ENCODE data around the gene CHST3.

The CHST3 gene

GRCh38 chr10:71921324-71922027 lies 42.7 kb upstream of the CHST3 start:
- Histone ChIP-seq H3K4me3 (ENCODE audit: low read depth in 1 of 2, low read length in 1 of 2) (no peak overlapping the region), H3K27me3 (no peaks in the 10 kb centered on the region), H3K9me3 (no peaks in the 10 kb centered on the region), H3K36me3 (no peaks in the 10 kb centered on the region), H3K27ac (no peak overlapping the region), H3K4me1 (ENCODE audit: control insufficient read depth in 1 of 2, insufficient read depth in 1 of 2, low read depth in 1 of 2, low read length in 1 of 2) (no peaks in the 10 kb centered on the region)
- no peak for TF ChIP-seq CTCF (IDR thresholded peaks at IDR 0.05)

GRCh38 chr10:71923138-71923692 lies 41.0 kb upstream of the CHST3 start:
- Histone ChIP-seq H3K4me1 (ENCODE audit: control insufficient read depth in 1 of 2, insufficient read depth in 1 of 2, low read depth in 1 of 2, low read length in 1 of 2) (no peaks in the 10 kb centered on the region), H3K36me3 (no peaks in the 10 kb centered on the region), H3K27ac (no peak overlapping the region), H3K4me3 (ENCODE audit: low read depth in 1 of 2, low read length in 1 of 2) (no peak overlapping the region), H3K9me3 (no peaks in the 10 kb centered on the region), H3K27me3 (no peaks in the 10 kb centered on the region)
- TF ChIP-seq CTCF (IDR thresholded peaks at IDR 0.05): no peak

GRCh38 chr10:71924771-71925170 lies 39.4 kb upstream of the CHST3 start:
- TF ChIP-seq CTCF (IDR thresholded peaks at IDR 0.05): no peak
- H3K27me3 ChIP-seq: no peaks in the 10 kb centered on the region
- no peak overlapping the region for H3K4me3 ChIP-seq (ENCODE audit: low read depth in 1 of 2, low read length in 1 of 2)
- H3K27ac ChIP-seq: no peak overlapping the region
- H3K36me3 ChIP-seq: no peaks in the 10 kb centered on the region
- no peaks in the 10 kb centered on the region for H3K9me3 ChIP-seq
- no peaks in the 10 kb centered on the region for H3K4me1 ChIP-seq (ENCODE audit: control insufficient read depth in 1 of 2, insufficient read depth in 1 of 2, low read depth in 1 of 2, low read length in 1 of 2)

GRCh38 chr10:71927159-71927558 lies 37.0 kb upstream of the CHST3 start:
- TF ChIP-seq CTCF (IDR thresholded peaks at IDR 0.05): no peak
- Histone ChIP-seq H3K9me3 (no peaks in the 10 kb centered on the region), H3K4me1 (ENCODE audit: control insufficient read depth in 1 of 2, insufficient read depth in 1 of 2, low read depth in 1 of 2, low read length in 1 of 2) (no peaks in the 10 kb centered on the region), H3K27me3 (no peaks in the 10 kb centered on the region), H3K4me3 (ENCODE audit: low read depth in 1 of 2, low read length in 1 of 2) (no peak overlapping the region), H3K36me3 (no peaks in the 10 kb centered on the region), H3K27ac (no peak overlapping the region)

DNA sequence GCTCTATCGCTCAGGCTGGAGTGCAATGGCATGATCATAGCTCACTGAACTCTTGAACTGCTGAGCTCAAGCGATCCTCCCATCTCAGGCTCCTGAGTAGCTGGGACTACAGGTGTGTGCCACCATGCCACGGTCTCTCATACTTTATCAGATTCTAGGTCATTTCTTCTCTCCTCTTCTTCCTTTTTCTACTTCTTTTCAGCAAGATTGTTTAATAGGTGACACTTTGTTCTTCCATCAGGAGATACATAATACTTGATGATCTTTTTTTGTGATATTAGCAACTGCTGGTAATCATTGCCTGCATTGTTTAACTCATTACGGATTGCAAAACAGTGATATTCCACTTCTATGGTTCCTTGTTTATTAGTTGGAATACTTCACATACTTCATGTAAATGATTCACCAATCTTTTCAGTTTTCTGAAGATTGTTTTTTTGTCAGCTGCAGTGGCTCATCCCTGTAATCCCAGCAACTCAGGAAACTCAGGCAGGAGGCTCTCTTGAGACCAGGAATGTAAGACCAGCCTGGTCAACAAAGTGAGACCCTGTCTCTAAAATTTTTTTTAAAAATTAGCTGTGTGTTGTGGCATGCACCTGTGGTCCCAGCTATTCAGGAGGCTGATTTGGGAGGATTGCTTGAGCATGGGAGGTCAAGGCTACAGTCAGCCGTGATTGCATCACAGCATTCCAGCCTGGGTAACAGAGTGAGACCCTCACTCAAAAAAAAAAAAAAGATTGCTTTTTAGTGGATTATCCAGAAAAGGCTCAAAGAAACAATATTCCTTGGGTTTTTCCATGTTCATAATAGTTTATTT lies 36.2 kb upstream of the CHST3 start:
- no peak for TF ChIP-seq CTCF (IDR thresholded peaks at IDR 0.05)
- H3K36me3 ChIP-seq: no peaks in the 10 kb centered on the region
- no peaks in the 10 kb centered on the region for H3K9me3 ChIP-seq
- H3K4me1 ChIP-seq (ENCODE audit: control insufficient read depth in 1 of 2, insufficient read depth in 1 of 2, low read depth in 1 of 2, low read length in 1 of 2): no peaks in the 10 kb centered on the region
- no peak overlapping the region for H3K4me3 ChIP-seq (ENCODE audit: low read depth in 1 of 2, low read length in 1 of 2)
- no peak overlapping the region for H3K27ac ChIP-seq
- H3K27me3 ChIP-seq: no peaks in the 10 kb centered on the region

All from neutrophil (primary cell).